ENCODE data around the gene IFT172. TPM values are rescaled to one million over a fixed set of nuclear protein-coding genes. Genes with fewer than 3 reads are reported as not detected.
"Not testable (repeated sequence)": the region's sequence is repeated elsewhere in the genome, so short reads cannot be mapped to it uniquely, and the experiment has no call there.

IFT172 gene, protein sequence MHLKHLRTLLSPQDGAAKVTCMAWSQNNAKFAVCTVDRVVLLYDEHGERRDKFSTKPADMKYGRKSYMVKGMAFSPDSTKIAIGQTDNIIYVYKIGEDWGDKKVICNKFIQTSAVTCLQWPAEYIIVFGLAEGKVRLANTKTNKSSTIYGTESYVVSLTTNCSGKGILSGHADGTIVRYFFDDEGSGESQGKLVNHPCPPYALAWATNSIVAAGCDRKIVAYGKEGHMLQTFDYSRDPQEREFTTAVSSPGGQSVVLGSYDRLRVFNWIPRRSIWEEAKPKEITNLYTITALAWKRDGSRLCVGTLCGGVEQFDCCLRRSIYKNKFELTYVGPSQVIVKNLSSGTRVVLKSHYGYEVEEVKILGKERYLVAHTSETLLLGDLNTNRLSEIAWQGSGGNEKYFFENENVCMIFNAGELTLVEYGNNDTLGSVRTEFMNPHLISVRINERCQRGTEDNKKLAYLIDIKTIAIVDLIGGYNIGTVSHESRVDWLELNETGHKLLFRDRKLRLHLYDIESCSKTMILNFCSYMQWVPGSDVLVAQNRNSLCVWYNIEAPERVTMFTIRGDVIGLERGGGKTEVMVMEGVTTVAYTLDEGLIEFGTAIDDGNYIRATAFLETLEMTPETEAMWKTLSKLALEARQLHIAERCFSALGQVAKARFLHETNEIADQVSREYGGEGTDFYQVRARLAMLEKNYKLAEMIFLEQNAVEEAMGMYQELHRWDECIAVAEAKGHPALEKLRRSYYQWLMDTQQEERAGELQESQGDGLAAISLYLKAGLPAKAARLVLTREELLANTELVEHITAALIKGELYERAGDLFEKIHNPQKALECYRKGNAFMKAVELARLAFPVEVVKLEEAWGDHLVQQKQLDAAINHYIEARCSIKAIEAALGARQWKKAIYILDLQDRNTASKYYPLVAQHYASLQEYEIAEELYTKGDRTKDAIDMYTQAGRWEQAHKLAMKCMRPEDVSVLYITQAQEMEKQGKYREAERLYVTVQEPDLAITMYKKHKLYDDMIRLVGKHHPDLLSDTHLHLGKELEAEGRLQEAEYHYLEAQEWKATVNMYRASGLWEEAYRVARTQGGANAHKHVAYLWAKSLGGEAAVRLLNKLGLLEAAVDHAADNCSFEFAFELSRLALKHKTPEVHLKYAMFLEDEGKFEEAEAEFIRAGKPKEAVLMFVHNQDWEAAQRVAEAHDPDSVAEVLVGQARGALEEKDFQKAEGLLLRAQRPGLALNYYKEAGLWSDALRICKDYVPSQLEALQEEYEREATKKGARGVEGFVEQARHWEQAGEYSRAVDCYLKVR (N-terminal part only)
- 10 to 100 TPM; 11.3 to 23.7 (median 13.3) TPM for polyA plus RNA-seq

DNA sequence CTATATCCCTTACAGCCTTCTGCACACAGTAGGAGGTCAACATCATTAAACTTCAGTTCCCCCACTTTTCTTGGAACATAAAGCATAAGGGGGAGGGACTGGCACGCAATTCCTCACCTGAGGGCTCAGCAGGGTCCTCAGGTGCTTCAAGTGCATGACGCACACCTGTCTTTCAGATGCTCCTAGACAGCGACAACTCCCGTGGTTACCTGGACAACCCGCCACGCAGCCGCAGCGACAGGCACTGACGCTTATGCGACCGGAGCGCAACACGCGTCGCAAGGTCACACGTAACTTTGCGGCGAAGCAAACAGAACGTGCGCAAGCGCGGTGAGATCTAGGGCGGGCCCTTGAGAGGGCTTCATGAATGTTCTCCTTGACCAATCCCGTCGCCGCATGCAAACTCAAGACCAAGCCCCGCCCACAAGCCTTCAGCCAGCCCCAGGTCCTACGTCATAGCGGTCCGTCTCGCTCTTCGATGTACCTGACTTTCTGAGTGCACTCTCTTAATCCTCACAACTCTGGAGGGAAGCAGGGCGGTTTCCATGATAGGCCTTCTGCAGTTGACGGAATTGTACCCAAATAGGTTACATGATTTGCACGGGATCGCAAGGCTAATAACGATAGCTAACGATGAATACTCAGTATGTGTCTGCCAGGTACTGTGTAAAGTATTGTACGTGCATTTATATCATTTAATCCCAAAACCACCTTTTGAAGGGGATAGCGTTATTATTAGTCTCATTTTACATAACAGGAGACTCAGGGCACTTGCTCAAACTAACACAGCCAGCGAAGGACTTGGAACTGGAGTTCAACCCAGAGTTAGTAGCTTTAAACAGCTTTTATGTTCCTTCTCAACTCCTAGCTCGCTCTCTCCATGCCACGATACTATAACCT is at the start of gene IFT172:
IFT172 (minus strand) TSS at position 246 of the 900 bp plus-strand sequence; CDS start at position 156, 90 bp downstream.
- WGBS, 3 donors = 7% methylated on average over 43 of the region's 43 CpGs
- H3K27ac ChIP-seq (ENCODE audit: low read depth, low read length) = no peak within 1 kb of the TSS

DNA sequence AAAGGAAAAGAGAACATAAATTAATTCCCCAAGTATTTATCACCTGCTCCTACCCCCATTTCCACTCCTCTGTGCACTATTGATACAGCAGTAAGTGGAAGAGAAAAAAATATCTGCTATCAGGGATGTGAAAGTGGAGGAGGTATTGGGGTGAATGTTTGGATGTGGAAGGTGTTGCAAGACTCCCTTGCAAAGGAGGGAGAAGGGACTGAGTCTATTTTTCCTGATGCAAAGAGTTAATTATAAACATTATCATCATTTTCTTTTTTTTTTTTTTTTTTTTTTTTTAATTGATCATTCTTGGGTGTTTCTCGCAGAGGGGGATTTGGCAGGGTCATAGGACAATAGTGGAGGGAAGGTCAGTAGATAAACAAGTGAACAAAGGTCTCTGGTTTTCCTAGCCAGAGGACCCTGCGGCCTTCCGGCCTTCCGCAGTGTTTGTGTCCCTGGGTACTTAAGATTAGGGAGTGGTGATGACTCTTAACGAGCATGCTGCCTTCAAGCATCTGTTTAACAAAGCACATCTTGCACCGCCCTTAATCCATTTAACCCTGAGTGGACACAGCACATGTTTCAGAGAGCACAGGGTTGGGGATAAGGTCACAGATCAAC is 49.4 kb upstream of the IFT172 start:
- H3K27ac ChIP-seq (ENCODE audit: low read depth, low read length) = not testable (repeated sequence)
- 49 to 72% (median 56%) methylated on average over 4 to 5 of the region's 6 CpGs for WGBS, 3 donors

DNA sequence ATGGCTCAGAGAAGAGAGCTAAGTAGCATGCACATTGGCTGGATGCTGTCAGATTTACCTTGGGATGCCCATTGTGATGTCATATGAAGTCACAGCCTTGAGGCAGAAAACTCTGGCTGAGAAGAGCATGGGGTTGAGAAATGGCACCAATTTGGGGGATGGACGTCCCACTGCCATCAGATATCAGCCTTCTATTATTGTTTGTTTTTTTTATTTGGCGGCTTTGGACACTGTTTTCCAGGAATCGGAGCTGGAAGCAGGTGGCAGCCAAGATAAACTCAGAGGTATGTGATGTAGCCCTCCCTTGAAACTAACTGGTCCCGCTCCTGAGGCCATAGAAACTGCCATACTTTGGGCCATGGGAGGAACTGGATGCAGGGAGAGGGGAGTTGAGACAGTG is 47.7 kb upstream of the IFT172 start:
- 59 to 77% (median 71%) methylated on average over 4 of the region's 4 CpGs for WGBS, 3 donors
- H3K27ac ChIP-seq (ENCODE audit: low read depth, low read length) = no peak overlapping the region

DNA sequence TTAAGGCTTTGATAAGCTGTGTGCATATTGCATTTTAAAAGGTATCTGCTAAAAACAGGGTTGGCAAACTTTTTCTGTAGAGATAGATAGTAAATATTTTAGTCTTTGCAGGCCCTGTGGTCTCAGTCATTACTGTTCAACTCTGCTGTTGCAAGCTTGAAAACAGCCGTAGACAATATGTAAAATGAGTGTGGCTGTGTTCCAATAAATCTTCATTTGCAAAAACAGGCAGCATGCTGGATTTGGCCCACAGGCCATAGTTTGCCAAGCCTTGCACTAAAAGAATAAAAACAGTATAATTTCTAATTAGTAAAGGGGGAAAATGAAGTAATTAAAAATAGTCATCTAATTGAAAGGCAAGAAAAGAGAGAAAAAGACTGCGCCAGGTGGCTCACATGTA is 42.4 kb upstream of the IFT172 start:
- 88 to 95% (median 88%) methylated on average over 2 of the region's 2 CpGs for WGBS, 3 donors
- H3K27ac ChIP-seq (ENCODE audit: low read depth, low read length) = no peak overlapping the region

DNA sequence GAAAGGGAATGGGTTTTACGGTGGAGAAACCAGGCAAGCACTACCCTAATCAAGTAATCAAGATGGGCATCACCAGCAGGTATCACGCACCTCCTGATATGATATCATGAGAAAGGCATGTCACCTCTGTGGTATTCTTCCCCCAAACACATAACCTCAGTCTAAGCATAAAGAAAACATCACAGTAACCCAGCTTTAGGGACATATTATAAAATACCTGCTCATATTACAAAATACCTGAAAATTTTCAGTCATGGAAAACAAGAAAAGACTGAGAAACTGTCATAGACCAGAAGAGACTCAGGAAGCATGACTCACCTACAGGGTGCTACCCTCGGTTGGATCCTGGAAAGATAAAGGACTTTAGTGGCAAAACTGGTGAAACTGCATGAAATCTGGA is 37.6 kb upstream of the IFT172 start:
- no peak overlapping the region for H3K27ac ChIP-seq (ENCODE audit: low read depth, low read length)
- WGBS, 3 donors = 55 to 68% (median 67%) methylated on average over 3 of the region's 3 CpGs

DNA sequence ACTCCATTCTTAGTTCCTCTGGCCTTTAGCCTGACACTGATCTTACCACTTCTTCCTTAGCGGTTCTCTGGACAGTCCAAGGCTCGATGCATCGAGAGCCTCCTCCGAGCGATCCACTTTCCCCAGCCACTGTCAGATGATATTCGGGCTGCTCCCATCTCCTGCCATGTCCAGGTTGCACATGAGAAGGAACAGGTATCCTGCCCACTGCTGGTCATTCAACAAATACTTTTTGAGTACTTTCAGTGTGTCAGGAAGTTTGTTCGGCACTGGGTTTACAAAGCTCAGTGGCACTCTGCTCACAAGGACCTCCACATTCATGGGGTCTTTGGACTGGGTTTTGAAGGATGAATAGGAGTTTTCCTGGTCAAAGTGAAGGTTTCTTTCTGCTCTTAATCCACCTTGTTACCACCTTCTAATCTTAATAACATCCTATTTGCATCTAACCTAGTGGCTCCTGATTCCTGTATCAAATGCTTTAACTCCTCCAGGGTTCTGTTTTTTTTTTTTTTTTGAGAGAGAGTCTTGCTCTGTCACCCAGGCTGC is 32.9 kb upstream of the IFT172 start:
- WGBS, 3 donors = 82 to 91% (median 88%) methylated on average over 7 of the region's 7 CpGs
- H3K27ac ChIP-seq (ENCODE audit: low read depth, low read length) = no peak overlapping the region

DNA sequence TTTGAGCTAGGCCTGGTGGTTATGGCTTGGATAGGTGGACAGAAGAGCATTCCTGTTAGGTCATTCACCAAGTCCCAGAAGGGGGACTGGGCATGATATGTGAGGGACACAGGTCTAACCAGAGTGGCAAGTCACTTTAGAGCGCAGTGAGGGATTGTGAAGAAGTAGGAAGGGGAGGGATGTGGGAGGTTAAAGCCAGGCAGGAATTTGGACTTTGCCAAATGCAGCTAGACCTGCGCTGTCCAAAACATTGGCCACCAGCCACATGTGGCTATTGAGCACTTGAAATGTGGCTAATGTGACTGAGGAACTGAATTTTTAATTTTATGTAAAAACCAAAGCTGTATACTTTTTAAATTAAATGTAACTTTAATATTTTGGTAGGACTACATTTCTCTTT is 30.8 kb upstream of the IFT172 start:
- no peak overlapping the region for H3K27ac ChIP-seq (ENCODE audit: low read depth, low read length)
- 93 to 94% (median 93%) methylated on average over 2 of the region's 2 CpGs for WGBS, 3 donors

DNA sequence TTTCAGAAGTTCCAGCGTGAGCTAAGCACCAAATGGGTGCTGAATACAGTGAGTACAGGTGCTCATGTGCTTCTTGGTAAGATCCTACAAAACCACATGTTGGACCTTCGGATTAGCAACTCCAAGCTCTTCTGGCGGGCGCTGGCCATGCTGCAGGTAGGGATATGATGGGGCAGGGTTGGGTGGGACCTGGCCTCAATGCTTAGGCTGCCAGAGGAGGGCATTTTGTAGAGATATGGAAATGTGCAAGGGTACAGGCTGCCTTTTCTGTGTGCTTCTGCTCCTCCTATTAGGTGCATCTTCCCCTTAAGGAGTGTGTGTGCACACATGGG is 29.2 kb upstream of the IFT172 start:
- no peak overlapping the region for H3K27ac ChIP-seq (ENCODE audit: low read depth, low read length)

DNA sequence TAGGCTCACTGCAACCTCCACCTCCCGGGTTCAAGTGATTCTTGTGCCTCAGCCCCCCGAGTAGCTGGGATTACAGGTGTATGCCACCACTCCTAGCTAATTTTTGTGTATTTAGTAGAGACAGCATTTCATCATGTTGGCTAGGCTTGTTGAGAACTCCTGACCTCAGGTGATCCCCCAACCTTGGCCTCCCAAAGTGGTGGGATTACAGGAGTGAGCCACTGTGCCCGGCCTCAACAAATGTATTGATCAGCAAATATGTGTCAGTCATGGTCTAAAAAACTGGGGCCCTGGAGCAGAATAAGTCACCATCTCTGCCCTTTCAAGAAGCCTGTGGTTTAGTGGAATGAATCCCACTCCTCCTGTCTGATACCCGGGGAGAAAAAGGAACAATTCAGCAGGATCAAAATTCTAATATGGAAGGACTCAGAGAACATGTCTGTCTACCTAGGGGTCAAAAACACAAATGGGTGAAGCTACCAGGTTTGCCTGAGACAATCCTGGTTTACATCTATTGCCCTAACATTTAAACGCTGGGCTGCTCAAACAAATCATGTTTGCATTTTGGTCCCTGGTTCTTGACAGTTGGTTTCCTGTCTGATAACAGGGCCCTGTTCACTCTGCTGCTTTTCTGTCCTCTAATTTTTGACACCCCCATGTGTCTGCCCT is 28.7 kb upstream of the IFT172 start:
- H3K27ac ChIP-seq (ENCODE audit: low read depth, low read length) = no peak overlapping the region
- 53 to 82% (median 74%) methylated on average over 5 of the region's 5 CpGs for WGBS, 3 donors

More for the DNA sequence above, 29.2 kb upstream of the IFT172 start:
- 85 to 94% (median 91%) methylated on average over 4 of the region's 4 CpGs for WGBS, 3 donors

DNA sequence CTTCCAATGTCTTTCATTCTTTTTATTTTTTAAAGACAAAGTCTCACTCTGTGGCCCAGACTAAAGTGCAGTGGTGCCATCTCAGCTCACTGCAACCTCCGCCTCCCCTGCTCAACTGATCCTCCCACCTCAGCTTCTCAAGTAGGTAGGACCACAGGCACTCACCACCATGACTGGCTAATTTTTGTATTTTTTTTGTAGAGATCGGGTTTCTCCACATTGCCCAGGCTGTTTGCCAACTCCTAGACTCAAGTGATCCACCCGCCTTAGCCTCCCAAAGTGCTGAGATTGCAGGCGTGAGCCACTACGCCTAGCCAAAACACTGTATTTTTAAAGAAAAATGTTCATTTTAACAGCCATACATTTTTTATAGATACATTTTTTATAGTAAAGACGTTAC is 19.8 kb upstream of the IFT172 start:
- H3K27ac ChIP-seq (ENCODE audit: low read depth, low read length) = no peak overlapping the region
- 39 to 58% (median 48%) methylated on average over 6 of the region's 6 CpGs for WGBS, 3 donors

DNA sequence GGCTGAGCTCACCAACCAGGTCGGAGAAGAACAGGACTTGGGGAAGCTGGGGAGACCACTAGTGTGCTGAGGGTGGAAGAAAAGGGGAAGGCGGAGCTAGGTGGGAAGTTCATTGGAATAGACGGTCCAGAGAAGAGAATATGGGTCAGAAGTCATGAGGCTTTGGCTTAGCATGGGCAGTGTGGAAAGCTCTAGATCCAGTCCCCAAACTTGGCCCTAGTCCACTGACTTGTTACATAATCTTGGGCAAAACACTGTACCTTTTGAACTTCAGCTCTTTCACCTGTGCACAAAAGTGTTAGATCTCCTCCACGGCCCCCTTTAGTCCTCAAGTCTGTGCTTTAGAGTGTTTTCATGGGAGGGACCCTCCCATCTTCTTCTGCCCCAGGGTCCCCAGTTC is 17.8 kb upstream of the IFT172 start:
- WGBS, 3 donors = 70 to 78% (median 76%) methylated on average over 4 of the region's 4 CpGs
- no peak overlapping the region for H3K27ac ChIP-seq (ENCODE audit: low read depth, low read length)

DNA sequence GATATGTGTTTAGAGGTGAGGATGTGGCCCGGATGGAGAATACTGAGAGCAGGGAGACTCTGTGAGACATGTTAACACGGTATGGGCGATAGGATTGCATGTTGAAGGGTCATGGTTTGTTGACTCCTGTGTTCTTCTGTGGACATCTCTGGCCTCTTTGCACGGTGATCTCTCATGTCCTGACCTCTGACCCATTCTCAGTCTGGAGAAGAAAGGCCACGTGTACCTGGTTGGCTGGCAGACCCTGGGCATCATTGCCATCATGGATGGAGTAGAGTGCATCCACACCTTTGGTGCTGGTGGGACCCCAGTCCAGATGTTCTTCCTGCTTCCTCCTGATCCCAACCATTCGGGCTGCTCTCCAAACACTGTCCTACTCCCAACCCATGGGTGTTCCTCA is 17.0 kb upstream of the IFT172 start:
- WGBS, 3 donors = 84 to 88% (median 86%) methylated on average over 6 of the region's 6 CpGs
- no peak overlapping the region for H3K27ac ChIP-seq (ENCODE audit: low read depth, low read length)

DNA sequence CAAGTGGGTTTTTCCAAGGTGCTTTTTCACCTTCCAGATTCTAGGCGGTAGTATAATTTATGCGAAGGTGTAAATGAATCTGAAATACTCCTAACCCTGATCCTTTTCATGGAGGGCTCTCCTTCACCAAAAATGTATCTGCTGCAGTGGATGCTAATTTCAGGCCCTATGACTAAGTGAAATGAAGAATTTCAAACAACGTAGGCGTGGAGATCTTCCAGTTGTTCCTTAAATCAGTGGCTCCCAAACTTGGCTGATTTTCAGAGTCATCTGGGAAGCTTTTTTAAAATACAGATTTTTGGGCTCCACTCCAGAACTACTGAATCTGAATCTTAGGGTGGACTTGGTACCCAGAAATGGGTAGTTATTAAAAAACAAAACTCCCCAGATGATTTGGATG is 12.6 kb upstream of the IFT172 start:
- WGBS, 3 donors = 80 to 88% (median 81%) methylated on average over 4 of the region's 4 CpGs
- H3K27ac ChIP-seq (ENCODE audit: low read depth, low read length) = no peak overlapping the region

DNA sequence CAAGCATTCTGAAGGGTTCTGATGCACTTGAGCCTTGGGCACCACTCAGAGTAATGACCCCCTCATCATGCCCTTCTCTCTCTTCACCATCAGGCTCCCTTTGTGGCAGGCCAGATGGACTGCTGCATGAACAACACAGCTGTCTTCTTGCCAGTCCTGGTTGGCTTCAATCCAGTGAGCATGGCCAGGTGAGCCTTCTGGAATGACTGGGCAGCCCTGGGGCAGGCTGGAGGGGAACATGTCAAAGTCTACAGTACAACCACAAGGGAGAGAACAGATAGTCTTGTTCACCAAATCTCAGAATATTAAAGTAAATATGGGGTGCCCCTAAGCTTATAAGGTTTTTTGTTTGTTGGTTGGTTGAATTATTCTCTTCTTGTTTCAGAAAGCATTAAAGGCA is 11.5 kb upstream of the IFT172 start:
- H3K27ac ChIP-seq (ENCODE audit: low read depth, low read length) = no peak overlapping the region

DNA sequence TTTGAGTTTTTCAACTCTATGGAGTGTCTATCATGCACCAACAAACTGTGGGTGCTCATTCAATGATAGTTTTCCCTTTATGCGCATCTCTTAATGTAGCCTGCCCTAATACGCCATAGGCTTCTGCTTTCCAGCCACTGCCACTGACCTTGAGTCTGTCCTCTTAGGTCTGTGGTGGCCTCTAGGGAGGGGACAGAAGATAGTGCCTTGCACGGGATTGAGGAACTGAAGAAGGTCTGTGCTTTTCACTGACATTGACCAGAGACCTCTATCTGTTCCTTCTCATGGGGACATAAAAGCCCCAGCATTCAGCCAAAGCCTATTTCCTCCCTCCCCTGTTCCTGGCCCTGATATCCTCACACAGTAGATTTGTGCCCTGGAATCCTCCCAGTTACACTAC is 9.4 kb upstream of the IFT172 start:
- 74 to 84% (median 81%) methylated on average over 3 of the region's 3 CpGs for WGBS, 3 donors
- H3K27ac ChIP-seq (ENCODE audit: low read depth, low read length) = no peak overlapping the region

DNA sequence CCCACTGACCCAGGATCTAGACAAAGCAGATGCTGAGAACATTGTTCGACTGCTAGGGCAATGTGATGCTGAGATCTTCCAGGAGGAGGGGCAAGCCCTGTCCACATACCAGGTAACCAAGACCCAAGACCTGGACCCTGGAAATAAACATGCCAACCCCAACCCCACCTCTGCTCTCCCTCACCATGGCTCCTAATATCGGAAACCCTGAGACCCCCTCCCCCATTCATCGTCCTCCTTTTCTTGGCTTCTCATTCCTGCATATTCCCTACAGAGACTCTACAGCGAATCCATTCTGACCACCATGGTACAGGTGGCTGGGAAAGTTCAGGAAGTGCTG is 7.7 kb upstream of the IFT172 start:
- no peak overlapping the region for H3K27ac ChIP-seq (ENCODE audit: low read depth, low read length)
- 68 to 74% (median 69%) methylated on average over 4 of the region's 4 CpGs for WGBS, 3 donors

Data from adipose tissue (tissue), 3 donors.